ENCODE results near the gene DNAJC17.

Gene DNAJC17

GRCh38 chr15:40768521-40769273 is 38.6 kb downstream of the DNAJC17 start:
- no peak overlapping the region for H3K27ac ChIP-seq
- peak in 1 of 2 donors; percentile 63 for DNase-seq
- H3K4me1 ChIP-seq: peaks cover 0 to 61% (median 21%) of the 10 kb centered on the region in 4 donors
- H3K9me3 ChIP-seq: no peaks in the 10 kb centered on the region
- intact Hi-C loops (cut with DNase I; ENCODE audit: low total_unique reads): loop anchor here (5.0 kb wide), 1 partner anchor 124 kb away; the partner anchor contains the start of gene VPS18
- no peak for TF ChIP-seq CTCF (IDR thresholded peaks at IDR 0.05)
- H3K36me3 ChIP-seq: peaks cover 11 to 61% (median 25%) of the 10 kb centered on the region in 3 donors
- no peaks in the 10 kb centered on the region for H3K27me3 ChIP-seq
- H3K4me3 ChIP-seq: no peak overlapping the region

DNA sequence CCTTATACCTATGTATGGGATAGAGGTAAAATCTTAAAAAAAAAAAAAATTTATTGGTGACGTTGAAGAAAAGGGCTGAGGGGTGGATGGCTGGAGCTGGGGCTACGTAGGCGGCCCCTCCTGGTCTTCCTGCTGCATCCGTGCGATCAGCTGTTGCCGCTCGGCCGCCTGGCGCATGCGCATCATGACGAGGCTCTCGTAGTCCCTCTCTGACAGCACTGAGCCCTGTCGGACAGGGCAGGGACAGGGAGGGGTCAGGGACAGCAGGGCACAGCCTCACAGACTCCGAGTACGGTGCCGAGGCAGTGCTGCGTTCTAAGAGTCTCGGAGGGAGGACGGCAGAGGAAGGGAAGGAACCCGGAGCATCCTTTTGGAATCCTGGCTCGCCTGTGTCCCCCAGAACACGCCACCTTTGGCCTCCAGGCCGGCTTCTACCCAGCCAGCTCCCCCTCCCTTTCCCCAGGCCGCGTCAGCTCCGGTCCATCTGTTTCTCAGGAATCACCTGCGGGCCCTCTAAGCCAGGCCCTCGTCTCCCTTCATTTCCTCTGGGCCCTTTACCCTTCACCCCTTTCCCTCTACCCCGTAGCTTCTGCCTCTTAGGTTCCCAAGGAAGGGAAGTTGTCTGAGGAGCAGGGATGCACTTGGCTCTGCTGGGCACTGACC is 39.3 kb downstream of the DNAJC17 start:
- intact Hi-C loops (cut with DNase I; ENCODE audit: low total_unique reads): loop anchor here (5.0 kb wide), 1 partner anchor 124 kb away; the partner anchor contains the start of gene VPS18
- TF ChIP-seq CTCF (IDR thresholded peaks at IDR 0.05): no peak
- H3K4me1 ChIP-seq: peaks cover 0 to 69% (median 25%) of the 10 kb centered on the region in 4 donors

GRCh38 chr15:40766906-40767837 is 40.1 kb downstream of the DNAJC17 start:
- no peaks in the 10 kb centered on the region for H3K27me3 ChIP-seq
- H3K36me3 ChIP-seq: peaks cover 0 to 46% (median 11%) of the 10 kb centered on the region in 3 donors
- H3K9me3 ChIP-seq: no peaks in the 10 kb centered on the region
- H3K27ac ChIP-seq: peak overlapping the region; percentile 87 to 89
- H3K4me3 ChIP-seq: no peak overlapping the region
- no peak for DNase-seq
- intact Hi-C loops (cut with DNase I; ENCODE audit: low total_unique reads): loop anchor here (5.0 kb wide), 1 partner anchor 125 kb away; the partner anchor contains the start of gene VPS18
- no peak for TF ChIP-seq CTCF (IDR thresholded peaks at IDR 0.05)
- H3K4me1 ChIP-seq: peaks cover 0 to 69% (median 27%) of the 10 kb centered on the region in 4 donors

More for the DNA sequence above, 39.3 kb downstream of the DNAJC17 start:
- Histone ChIP-seq H3K9me3 (no peaks in the 10 kb centered on the region), H3K27me3 (no peaks in the 10 kb centered on the region), H3K27ac (no peak overlapping the region), H3K36me3 (peaks cover 4 to 54% (median 19%) of the 10 kb centered on the region in 3 donors), H3K4me3 (no peak overlapping the region)
- no peak for DNase-seq

- peak overlapping the region; percentile 87 to 89 for H3K27ac ChIP-seq
- DNase-seq: no peak
Observed at GRCh38 chr15:40766194-40766815, 41.0 kb downstream of the DNAJC17 start.

More at GRCh38 chr15:40766194-40766815, 41.0 kb downstream of the DNAJC17 start:
- Histone ChIP-seq H3K27me3 (no peaks in the 10 kb centered on the region), H3K9me3 (no peaks in the 10 kb centered on the region), H3K4me1 (peaks cover 0 to 69% (median 27%) of the 10 kb centered on the region in 4 donors), H3K4me3 (no peak overlapping the region), H3K36me3 (peaks cover 0 to 37% (median 5%) of the 10 kb centered on the region in 3 donors)
- TF ChIP-seq CTCF (IDR thresholded peaks at IDR 0.05): no peak
- intact Hi-C loops (cut with DNase I; ENCODE audit: low total_unique reads): loop anchor here (5.0 kb wide), 1 partner anchor 126 kb away; the partner anchor contains the start of gene VPS18

Measured in tibial artery (tissue), 4 donors.